HCT116 (cell line): ENCODE results near the gene ROBO1. TPM values are rescaled to one million over a fixed set of nuclear protein-coding genes. Genes with fewer than 3 reads are reported as not detected.

Experiments used
- ATAC-seq: fragments of 200-7000 bp; cut with Tn5 transposase; 2 replicates; pipeline ENCODE4 v1.9.1; 2020; ENCODE audit warnings: mild to moderate bottlenecking, moderate library complexity
- BruUV-seq: library from RNA; stranded (reverse); fragments of 400-500 nt; replicated peaks from 2 replicates; lab custom pipeline; 2021; lab: Mats Ljungman, UMichigan
- CTCF ChIA-PET: fragments of 300-600 bp; sonication (Branson Sonifier 250); formaldehyde crosslinking; loops from one replicate; lab custom pipeline; 2021; ENCODE audit warnings: antibody characterized with exemption; lab: Charles Lee
- POLR2A ChIA-PET: fragments of 300-600, 350-600 bp; sonication (Branson Sonifier 250); formaldehyde crosslinking; loops from one replicate; lab custom pipeline; 2021; ENCODE audit warnings: antibody characterized with exemption; lab: Charles Lee
- RAD21 ChIA-PET, 2 experiments: fragments of 300-600 bp; sonication (Branson Sonifier 250); formaldehyde crosslinking; loops; one replicate each; lab custom pipeline; 2023; ENCODE audit warnings: low total read pairs in 2 of 2; ENCODE audit not compliant: uncharacterized antibody in 2 of 2, unreplicated experiment in 2 of 2, low non-redundant PET in 1 of 2; lab: Charles Lee
- DNase-seq: peaks from one replicate; pipeline ENCODE4 v3.0.0-alpha.2; 2010; ENCODE audit warnings: low read depth, low spot score
- H2AFZ ChIP-seq: fragments of 200-600 bp; shearing (Covaris generic), sonication (generic); 2 replicates; pipeline ENCODE4 v1.6.1; 2017; ENCODE audit warnings: low read depth, mixed run types, mixed read lengths, antibody characterized with exemption, low read length; ENCODE audit not compliant: poor library complexity, severe bottlenecking
- H3K27ac ChIP-seq: 2 replicates; pipeline ENCODE4 v1.5.1; 2012; ENCODE audit warnings: low read depth, low read length
- H3K27me3 ChIP-seq: fragments of 200-600 bp; sonication (generic); 2 replicates; pipeline ENCODE4 v1.6.1; 2016; ENCODE audit warnings: mixed run types, low read length, mixed read lengths; ENCODE audit not compliant: insufficient read depth
- H3K36me3 ChIP-seq, 2 experiments: fragments of 200-500 bp in 1 of 2; fragments of 200-600 bp in 1 of 2; sonication (Bioruptor generic) in 1 of 2; sonication (generic) in 1 of 2; 2 replicates each; pipeline versions ENCODE4 v1.5.1 to v1.6.1; 2014 to 2016; ENCODE audit warnings: low read length in 2 of 2, inconsistent platforms in 1 of 2, mixed read lengths in 1 of 2, mixed run types in 1 of 2; ENCODE audit not compliant: insufficient read depth in 2 of 2, control insufficient read depth in 1 of 2
- H3K4me1 ChIP-seq, 2 experiments: fragments of 200-600 bp in 1 of 2; sonication (generic) in 1 of 2; 2 replicates each; pipeline versions ENCODE4 v1.5.1 to v1.6.1; 2012 to 2017; ENCODE audit warnings: low read length in 2 of 2, inconsistent platforms in 1 of 2, mild to moderate bottlenecking in 1 of 2, mixed read lengths in 1 of 2, mixed run types in 1 of 2, moderate library complexity in 1 of 2; ENCODE audit not compliant: insufficient read depth in 2 of 2, control insufficient read depth in 1 of 2
- H3K4me2 ChIP-seq: fragments of 200-600 bp; sonication (generic); 2 replicates; pipeline ENCODE4 v1.6.1; 2017; ENCODE audit warnings: mixed run types, low read length, mixed read lengths
- H3K4me3 ChIP-seq, 2 experiments: fragments of 200-600 bp in 1 of 2; sonication (generic) in 1 of 2; replicated peaks in 1 of 2; 2 replicates each; pipeline ENCODE4 v1.5.1; 2011 to 2016; ENCODE audit warnings: low read length in 2 of 2, control low read depth in 1 of 2, low read depth in 1 of 2, mild to moderate bottlenecking in 1 of 2, mixed read lengths in 1 of 2, mixed run types in 1 of 2
- H3K79me2 ChIP-seq: fragments of 200-600 bp; sonication (generic); 2 replicates; pipeline ENCODE4 v1.6.1; 2017; ENCODE audit warnings: mild to moderate bottlenecking, mixed run types, low read length, moderate library complexity, mixed read lengths; ENCODE audit not compliant: insufficient read depth
- H3K9ac ChIP-seq: fragments of 200-600 bp; sonication (generic); 2 replicates; pipeline ENCODE4 v1.6.1; 2016; ENCODE audit warnings: low read length, mixed read lengths
- H3K9me2 ChIP-seq: fragments of 200-600 bp; sonication (generic), shearing (Covaris generic); 2 replicates; pipeline ENCODE4 v1.6.1; 2017; ENCODE audit warnings: mixed run types, mild to moderate bottlenecking, moderate library complexity; ENCODE audit not compliant: insufficient read depth
- H3K9me3 ChIP-seq, 2 experiments: fragments of 200-500 bp in 1 of 2; fragments of 200-600 bp in 1 of 2; sonication (Bioruptor generic) in 1 of 2; sonication (generic) in 1 of 2; 2 replicates each; pipeline ENCODE4 v1.6.1; 2014 to 2017; ENCODE audit warnings: low read length in 2 of 2, mixed read lengths in 2 of 2, inconsistent platforms in 1 of 2, low read depth in 1 of 2, mild to moderate bottlenecking in 1 of 2, mixed run types in 1 of 2, moderate library complexity in 1 of 2; ENCODE audit not compliant: control insufficient read depth in 1 of 2, insufficient read depth in 1 of 2
- H4K20me1 ChIP-seq: fragments of 200-600 bp; sonication (generic), shearing (Covaris generic); 2 replicates; pipeline ENCODE4 v1.6.1; 2017; ENCODE audit warnings: mixed run types, mild to moderate bottlenecking, moderate library complexity; ENCODE audit not compliant: insufficient read depth
- ELF1 ChIP-seq: IDR thresholded peaks from 2 replicates; pipeline ENCODE4 v1.6.1; 2012; ENCODE audit warnings: low read depth, borderline replicate concordance
- EZH2 ChIP-seq: fragments of 200-600 bp; sonication (generic); IDR thresholded peaks from 2 replicates; pipeline ENCODE4 v1.6.1; 2017; ENCODE audit warnings: antibody characterized with exemption, mixed run types
- FOSL1 ChIP-seq: IDR thresholded peaks from 2 replicates; pipeline ENCODE4 v1.6.1; 2012; ENCODE audit warnings: low read depth
- RAD21 ChIP-seq: IDR thresholded peaks from 2 replicates; pipeline ENCODE4 v1.6.1; 2012; ENCODE audit warnings: low read depth, mild to moderate bottlenecking
- SIN3A ChIP-seq: IDR thresholded peaks from 2 replicates; pipeline ENCODE4 v1.6.1; 2012; ENCODE audit warnings: low read depth
- ZNF274 ChIP-seq: fragments of 200-500 bp; sonication (Bioruptor generic); IDR thresholded peaks from 2 replicates; pipeline ENCODE4 v1.6.1; 2014; ENCODE audit warnings: mild to moderate bottlenecking, low read depth, low read length, inconsistent platforms
- intact Hi-C: fragments of 100-400 bp; cut with micrococcal nuclease; formaldehyde crosslinking; loops from 2 replicates; pipeline ENCODE4 v1.10.0; 2022
- total RNA-seq: library from RNA; stranded (reverse); gene quantifications from one replicate; pipeline ENCODE4 v1.2.1, GENCODE V29; 2021; ENCODE audit not compliant: unreplicated experiment
- TF ChIP-seq, protein P1 (sequence below): IDR thresholded peaks from 2 replicates; pipeline ENCODE4 v1.6.1; 2011; ENCODE audit warnings: mild to moderate bottlenecking, low read length, moderate library complexity; ENCODE audit not compliant: insufficient replicate concordance; ENCODE audit errors: extremely low read depth
- TF ChIP-seq, protein P2 (sequence below): IDR thresholded peaks from 2 replicates; pipeline ENCODE4 v1.6.1; 2012
- TF ChIP-seq, protein P3 (sequence below): IDR thresholded peaks from 2 replicates; pipeline ENCODE4 v1.6.1; 2012

ROBO1 gene
- total RNA-seq, 1 experiment from 2014 or later: 0.27 TPM

DNA sequence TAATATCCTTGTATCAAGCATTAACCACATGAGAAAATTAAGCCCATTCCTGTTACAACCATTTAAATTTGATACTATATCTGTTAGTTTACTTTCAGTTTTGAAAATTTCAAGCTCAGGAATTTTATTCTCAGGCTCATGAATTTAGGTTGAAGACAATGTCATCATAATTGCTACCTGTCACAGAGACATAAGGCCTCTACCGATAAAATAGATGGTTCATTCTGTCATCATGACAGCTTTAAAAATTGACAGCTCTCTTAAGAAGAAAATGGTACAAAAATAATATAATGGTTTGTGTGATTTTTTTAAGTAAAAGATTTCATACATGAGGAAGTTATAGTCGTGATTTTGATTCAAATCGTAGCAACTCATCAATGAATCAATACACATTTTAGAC, 1003.2 kb downstream of the ROBO1 start:
- no TSS peak for BruUV-seq
- POLR2A ChIA-PET: no interaction called here

DNA sequence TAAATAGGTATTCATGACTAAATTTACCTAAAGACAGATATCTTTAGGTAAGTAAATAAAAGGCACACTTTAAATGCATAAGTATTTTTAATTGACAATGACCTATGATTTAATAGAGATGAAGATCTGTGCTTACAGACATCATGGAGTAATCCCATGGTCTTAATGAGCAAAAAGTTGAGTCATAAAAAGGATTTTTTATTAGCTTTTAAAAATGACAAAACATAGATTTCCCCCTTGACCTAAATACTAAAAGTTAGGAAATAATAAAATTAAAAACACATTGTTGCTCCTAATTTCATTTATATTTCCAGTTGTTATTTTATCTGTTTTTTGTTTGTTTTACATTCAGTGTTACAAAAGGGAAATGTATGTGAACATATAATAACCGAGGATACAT, 1005.7 kb downstream of the ROBO1 start:
- no peak overlapping the region for H3K27ac ChIP-seq
- no TSS peak for BruUV-seq
- DNase-seq: no peak
- ChIA-PET POLR2A (no interaction called here), RAD21 (no interaction called here), CTCF (no interaction called here)
- no peaks in the 10 kb centered on the region for H3K27me3 ChIP-seq
- intact Hi-C loops: no loop called here
- H3K79me2 ChIP-seq: no peaks in the 10 kb centered on the region
- no peaks in the 10 kb centered on the region for H3K9me2 ChIP-seq
- no peak for ATAC-seq
- peaks cover 17 to 18% of the 10 kb centered on the region in 2 experiments; a peak in 2 of 4 replicates for H3K9me3 ChIP-seq
- no peak overlapping the region for H3K4me3 ChIP-seq
- no peak overlapping the region for H2AFZ ChIP-seq
- no peaks in the 10 kb centered on the region for H3K4me1 ChIP-seq
- H4K20me1 ChIP-seq: no peaks in the 10 kb centered on the region
- no peak overlapping the region for H3K9ac ChIP-seq
- no peaks in the 10 kb centered on the region for H3K36me3 ChIP-seq
- no peak overlapping the region for H3K4me2 ChIP-seq
- TF ChIP-seq, protein P1, sequence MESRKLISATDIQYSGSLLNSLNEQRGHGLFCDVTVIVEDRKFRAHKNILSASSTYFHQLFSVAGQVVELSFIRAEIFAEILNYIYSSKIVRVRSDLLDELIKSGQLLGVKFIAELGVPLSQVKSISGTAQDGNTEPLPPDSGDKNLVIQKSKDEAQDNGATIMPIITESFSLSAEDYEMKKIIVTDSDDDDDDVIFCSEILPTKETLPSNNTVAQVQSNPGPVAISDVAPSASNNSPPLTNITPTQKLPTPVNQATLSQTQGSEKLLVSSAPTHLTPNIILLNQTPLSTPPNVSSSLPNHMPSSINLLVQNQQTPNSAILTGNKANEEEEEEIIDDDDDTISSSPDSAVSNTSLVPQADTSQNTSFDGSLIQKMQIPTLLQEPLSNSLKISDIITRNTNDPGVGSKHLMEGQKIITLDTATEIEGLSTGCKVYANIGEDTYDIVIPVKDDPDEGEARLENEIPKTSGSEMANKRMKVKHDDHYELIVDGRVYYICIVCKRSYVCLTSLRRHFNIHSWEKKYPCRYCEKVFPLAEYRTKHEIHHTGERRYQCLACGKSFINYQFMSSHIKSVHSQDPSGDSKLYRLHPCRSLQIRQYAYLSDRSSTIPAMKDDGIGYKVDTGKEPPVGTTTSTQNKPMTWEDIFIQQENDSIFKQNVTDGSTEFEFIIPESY: no peak
- TF ChIP-seq, protein P2, sequence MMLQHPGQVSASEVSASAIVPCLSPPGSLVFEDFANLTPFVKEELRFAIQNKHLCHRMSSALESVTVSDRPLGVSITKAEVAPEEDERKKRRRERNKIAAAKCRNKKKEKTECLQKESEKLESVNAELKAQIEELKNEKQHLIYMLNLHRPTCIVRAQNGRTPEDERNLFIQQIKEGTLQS: no peak
- TF ChIP-seq FOSL1: no peak
- no peak for TF ChIP-seq ELF1
- TF ChIP-seq ZNF274: no peak
- TF ChIP-seq EZH2: no peak
- TF ChIP-seq RAD21: no peak
- TF ChIP-seq, protein P3, sequence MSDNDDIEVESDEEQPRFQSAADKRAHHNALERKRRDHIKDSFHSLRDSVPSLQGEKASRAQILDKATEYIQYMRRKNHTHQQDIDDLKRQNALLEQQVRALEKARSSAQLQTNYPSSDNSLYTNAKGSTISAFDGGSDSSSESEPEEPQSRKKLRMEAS: no peak
- TF ChIP-seq, all 23 proteins: peak for 0

More for the DNA sequence above, 1003.2 kb downstream of the ROBO1 start:
- intact Hi-C loops: no loop called here
- no peak overlapping the region for H3K4me3 ChIP-seq
- peaks cover 8% of the 10 kb centered on the region in 2 experiments; a peak in 2 of 4 replicates for H3K9me3 ChIP-seq
- H3K27ac ChIP-seq: no peak overlapping the region
- no peak overlapping the region for H3K4me2 ChIP-seq
- ATAC-seq: no peak
- ChIA-PET RAD21 (no interaction called here), CTCF (no interaction called here)
- H3K36me3 ChIP-seq: no peaks in the 10 kb centered on the region
- no peaks in the 10 kb centered on the region for H3K79me2 ChIP-seq
- H2AFZ ChIP-seq: no peak overlapping the region
- no peaks in the 10 kb centered on the region for H3K27me3 ChIP-seq
- DNase-seq: no peak
- H3K4me1 ChIP-seq: no peaks in the 10 kb centered on the region
- H4K20me1 ChIP-seq: no peaks in the 10 kb centered on the region
- H3K9me2 ChIP-seq: no peaks in the 10 kb centered on the region
- H3K9ac ChIP-seq: no peak overlapping the region
- TF ChIP-seq EZH2: no peak
- no peak for TF ChIP-seq SIN3A
- TF ChIP-seq RAD21: no peak
- TF ChIP-seq, protein P1: no peak
